ENCODE data around the gene IGDCC3. TPM values are rescaled to one million over a fixed set of nuclear protein-coding genes. Genes with fewer than 3 reads are reported as not detected.
A peak's percentile ranks its signal among the peaks of the same experiment; 100 is the strongest.

IGDCC3 gene
- polyA plus RNA-seq, 6 donors from 2014 or later, result not detected

DNA sequence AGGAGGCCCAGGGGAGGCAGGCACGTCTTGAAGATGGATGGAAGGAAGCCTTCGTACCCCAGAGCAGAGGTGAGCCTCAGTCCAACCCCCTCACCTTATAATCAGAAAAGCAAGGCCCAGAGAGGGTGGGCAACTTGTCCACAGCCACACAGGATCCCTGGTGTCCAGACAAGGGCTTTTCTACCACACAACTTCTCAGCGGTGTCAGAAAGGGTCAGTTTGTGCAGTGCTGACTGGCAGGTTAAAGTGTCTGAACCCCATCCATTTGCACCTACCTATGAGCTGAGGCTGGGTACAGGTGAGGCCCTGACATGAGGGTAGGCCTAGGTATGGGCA lies 8.6 kb downstream of the IGDCC3 start:
- peaks cover 0 to 4% (median 0%) of the 10 kb centered on the region in 3 donors for H3K4me1 Mint-ChIP-seq
- H3K9me3 Mint-ChIP-seq, result no peaks in the 10 kb centered on the region
- no peak overlapping the region for H3K27ac Mint-ChIP-seq
- ATAC-seq (ENCODE audit: low read depth in 2 of 2) (no peak), DNase-seq (no peak)
- no peaks in the 10 kb centered on the region for H3K36me3 Mint-ChIP-seq
- peaks cover 7 to 42% (median 20%) of the 10 kb centered on the region in 3 donors for H3K27me3 Mint-ChIP-seq
- no peak overlapping the region for H3K4me3 Mint-ChIP-seq

GRCh38 chr15:65368302-65369211 lies 9.2 kb downstream of the IGDCC3 start:
- no peaks in the 10 kb centered on the region for H3K36me3 Mint-ChIP-seq
- no peak for ATAC-seq (ENCODE audit: low read depth in 2 of 2)
- peaks cover 5 to 42% (median 16%) of the 10 kb centered on the region in 3 donors for H3K27me3 Mint-ChIP-seq
- DNase-seq, result no peak
- H3K4me1 Mint-ChIP-seq, result peaks cover 0 to 4% (median 0%) of the 10 kb centered on the region in 3 donors
- no peaks in the 10 kb centered on the region for H3K9me3 Mint-ChIP-seq
- no peak overlapping the region for H3K4me3 Mint-ChIP-seq
- peak overlapping the region in 1 of 6 donors; percentile 42 for H3K27ac Mint-ChIP-seq

GRCh38 chr15:65366122-65366892 lies 11.5 kb downstream of the IGDCC3 start:
- H3K4me3 Mint-ChIP-seq, result no peak overlapping the region
- H3K36me3 Mint-ChIP-seq, result no peaks in the 10 kb centered on the region
- peak overlapping the region in 2 of 6 donors; percentile 47 to 89 for H3K27ac Mint-ChIP-seq
- no peaks in the 10 kb centered on the region for H3K9me3 Mint-ChIP-seq
- DNase-seq (no peak), ATAC-seq (ENCODE audit: low read depth in 2 of 2) (no peak)
- peaks cover 0 to 47% (median 24%) of the 10 kb centered on the region in 3 donors for H3K27me3 Mint-ChIP-seq
- H3K4me1 Mint-ChIP-seq, result peaks cover 0 to 6% (median 4%) of the 10 kb centered on the region in 3 donors

DNA sequence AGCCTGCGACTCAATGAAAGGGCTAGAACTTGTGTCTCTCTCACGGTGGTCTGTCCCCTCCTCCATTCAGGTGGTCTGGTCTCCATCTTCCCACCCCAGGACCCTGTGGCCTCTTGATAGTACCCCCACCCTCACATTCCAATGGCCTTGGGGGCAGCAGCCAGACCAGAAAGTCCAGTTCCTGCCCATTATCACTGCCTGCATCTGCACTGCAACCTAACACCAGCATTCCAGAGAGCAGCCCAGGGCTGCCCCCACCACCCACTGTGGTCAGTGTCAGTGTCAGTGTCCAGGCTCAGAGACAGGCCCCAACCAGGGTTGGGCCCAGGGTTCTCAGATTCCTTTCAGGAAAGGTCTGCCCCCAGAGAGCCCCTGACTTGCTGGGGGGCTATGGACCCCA lies 12.6 kb downstream of the IGDCC3 start:
- DNase-seq (no peak), ATAC-seq (ENCODE audit: low read depth in 2 of 2) (no peak)
- Mint-ChIP-seq H3K27ac (no peak overlapping the region), H3K36me3 (no peaks in the 10 kb centered on the region), H3K4me1 (peaks cover 0 to 6% (median 4%) of the 10 kb centered on the region in 3 donors), H3K4me3 (no peak overlapping the region), H3K27me3 (peaks cover 3 to 51% (median 28%) of the 10 kb centered on the region in 3 donors), H3K9me3 (no peaks in the 10 kb centered on the region)

- no peaks in the 10 kb centered on the region for H3K36me3 Mint-ChIP-seq
- H3K27ac Mint-ChIP-seq, result no peak overlapping the region
- H3K9me3 Mint-ChIP-seq, result no peaks in the 10 kb centered on the region
- H3K4me3 Mint-ChIP-seq, result no peak overlapping the region
- ATAC-seq (ENCODE audit: low read depth in 2 of 2), result no peak
- no peak for DNase-seq
- H3K27me3 Mint-ChIP-seq, result peaks cover 16 to 58% (median 35%) of the 10 kb centered on the region in 3 donors
- peaks cover 0 to 6% (median 4%) of the 10 kb centered on the region in 3 donors for H3K4me1 Mint-ChIP-seq
These were observed 14.0 kb downstream of the IGDCC3 start for GRCh38 chr15:65363766-65364165.

DNA sequence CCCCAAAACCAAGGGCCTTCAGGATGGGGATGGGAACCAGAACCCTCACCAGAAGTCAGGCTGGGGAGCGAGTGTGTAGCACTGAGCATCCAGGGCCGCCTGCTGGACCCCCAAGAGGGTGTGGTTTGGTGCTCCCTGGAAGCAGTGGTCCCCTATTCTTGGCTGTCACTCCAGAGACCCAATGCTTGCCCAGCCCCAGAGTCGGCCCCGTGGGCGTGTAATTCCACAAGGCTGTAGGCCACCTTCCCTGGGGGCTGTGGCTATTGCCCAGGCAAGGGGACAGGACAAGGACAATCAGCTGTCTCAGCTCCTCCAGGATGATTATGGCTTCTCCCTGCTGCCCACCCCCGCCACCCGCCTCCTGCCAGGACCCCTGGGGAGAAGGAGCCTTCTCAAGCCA lies 14.5 kb downstream of the IGDCC3 start:
- Mint-ChIP-seq H3K27ac (no peak overlapping the region), H3K27me3 (peaks cover 16 to 60% (median 36%) of the 10 kb centered on the region in 3 donors), H3K4me3 (no peak overlapping the region), H3K36me3 (no peaks in the 10 kb centered on the region), H3K9me3 (no peaks in the 10 kb centered on the region), H3K4me1 (peaks cover 0 to 6% (median 4%) of the 10 kb centered on the region in 3 donors)
- ATAC-seq (ENCODE audit: low read depth in 2 of 2) (no peak), DNase-seq (no peak)

GRCh38 chr15:65362491-65362890 lies 15.3 kb downstream of the IGDCC3 start:
- H3K27me3 Mint-ChIP-seq, result peaks cover 20 to 65% (median 43%) of the 10 kb centered on the region in 3 donors
- DNase-seq (no peak), ATAC-seq (ENCODE audit: low read depth in 2 of 2) (no peak)
- H3K4me1 Mint-ChIP-seq, result peaks cover 0 to 6% (median 4%) of the 10 kb centered on the region in 3 donors
- H3K9me3 Mint-ChIP-seq, result no peaks in the 10 kb centered on the region
- no peaks in the 10 kb centered on the region for H3K36me3 Mint-ChIP-seq
- no peak overlapping the region for H3K4me3 Mint-ChIP-seq
- peak overlapping the region in 1 of 6 donors; percentile 63 for H3K27ac Mint-ChIP-seq

DNA sequence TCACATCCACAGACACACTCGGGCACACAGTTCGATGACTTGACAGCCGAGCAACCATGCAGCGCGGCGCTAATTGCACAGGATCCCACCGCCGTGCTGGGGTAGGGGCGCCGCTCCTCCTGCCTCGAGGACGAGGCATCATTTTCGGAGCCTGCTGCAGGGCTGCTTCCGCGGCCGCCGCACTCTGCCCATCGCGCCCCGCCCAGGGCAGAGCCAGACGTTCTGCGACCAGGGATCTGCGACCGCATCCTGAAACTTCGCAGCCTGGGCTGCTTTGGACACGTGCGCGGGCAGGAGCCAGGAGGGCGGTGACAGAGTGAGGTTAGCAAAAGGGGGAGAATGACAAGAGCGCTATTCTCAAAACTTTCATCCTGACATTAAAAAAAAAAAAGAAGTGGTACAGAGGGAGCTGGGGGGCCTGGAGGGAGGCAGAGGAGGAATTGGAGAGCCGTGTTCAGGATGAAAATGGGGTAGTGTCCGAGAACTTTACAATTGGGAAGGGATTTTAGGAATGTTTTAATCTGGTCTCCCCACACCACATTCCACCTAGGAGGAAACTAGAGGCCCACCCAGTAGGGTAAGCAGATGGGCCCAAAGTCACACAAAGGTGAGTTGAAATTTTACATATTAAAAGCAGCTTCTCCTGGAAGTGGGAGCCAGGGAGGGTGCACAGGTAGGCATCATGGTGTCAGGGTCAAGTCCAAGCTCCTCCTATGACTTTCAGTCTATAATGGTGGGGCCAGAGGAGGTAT lies 15.9 kb downstream of the IGDCC3 start:
- no peak overlapping the region for H3K27ac Mint-ChIP-seq
- H3K9me3 Mint-ChIP-seq, result no peaks in the 10 kb centered on the region
- H3K36me3 Mint-ChIP-seq, result no peaks in the 10 kb centered on the region
- ATAC-seq (ENCODE audit: low read depth in 2 of 2) (no peak), DNase-seq (no peak)
- H3K4me3 Mint-ChIP-seq, result no peak overlapping the region
- peaks cover 24 to 69% (median 49%) of the 10 kb centered on the region in 3 donors for H3K27me3 Mint-ChIP-seq
- H3K4me1 Mint-ChIP-seq, result peaks cover 0 to 6% (median 4%) of the 10 kb centered on the region in 3 donors

GRCh38 chr15:65360506-65360905 lies 17.3 kb downstream of the IGDCC3 start:
- Mint-ChIP-seq H3K36me3 (no peaks in the 10 kb centered on the region), H3K4me1 (peaks cover 5 to 12% (median 6%) of the 10 kb centered on the region in 3 donors), H3K9me3 (peaks cover 0 to 5% (median 0%) of the 10 kb centered on the region in 7 donors), H3K4me3 (no peak overlapping the region), H3K27ac (no peak overlapping the region), H3K27me3 (peaks cover 30 to 69% (median 61%) of the 10 kb centered on the region in 3 donors)
- ATAC-seq (ENCODE audit: low read depth in 2 of 2) (no peak), DNase-seq (no peak)

GRCh38 chr15:65355988-65356353 lies 21.8 kb downstream of the IGDCC3 start:
- DNase-seq, result no peak
- peaks cover 38 to 52% (median 44%) of the 10 kb centered on the region in 3 donors for H3K27me3 Mint-ChIP-seq

GRCh38 chr15:65355173-65355987 lies 22.4 kb downstream of the IGDCC3 start:
- no peak for ATAC-seq (ENCODE audit: low read depth in 2 of 2)
- Mint-ChIP-seq H3K27me3 (peaks cover 40 to 58% (median 44%) of the 10 kb centered on the region in 3 donors), H3K9me3 (peaks cover 2 to 38% (median 26%) of the 10 kb centered on the region in 7 donors), H3K36me3 (peaks cover 8% of the 10 kb centered on the region in 2 donors), H3K27ac (no peak overlapping the region), H3K4me3 (peak overlapping the region in 5 of 8 donors; percentile 6 to 64 (median 50)), H3K4me1 (peaks cover 5 to 7% (median 6%) of the 10 kb centered on the region in 3 donors)
- no peak for DNase-seq

More at GRCh38 chr15:65355988-65356353, 21.8 kb downstream of the IGDCC3 start:
- peak overlapping the region in 7 of 8 donors; percentile 6 to 71 (median 50) for H3K4me3 Mint-ChIP-seq
- ATAC-seq (ENCODE audit: low read depth in 2 of 2), result no peak
- peaks cover 2 to 33% (median 22%) of the 10 kb centered on the region in 7 donors for H3K9me3 Mint-ChIP-seq
- no peak overlapping the region for H3K27ac Mint-ChIP-seq
- H3K4me1 Mint-ChIP-seq, result peaks cover 5 to 7% (median 6%) of the 10 kb centered on the region in 3 donors
- peaks cover 5 to 8% of the 10 kb centered on the region in 2 donors for H3K36me3 Mint-ChIP-seq

DNA sequence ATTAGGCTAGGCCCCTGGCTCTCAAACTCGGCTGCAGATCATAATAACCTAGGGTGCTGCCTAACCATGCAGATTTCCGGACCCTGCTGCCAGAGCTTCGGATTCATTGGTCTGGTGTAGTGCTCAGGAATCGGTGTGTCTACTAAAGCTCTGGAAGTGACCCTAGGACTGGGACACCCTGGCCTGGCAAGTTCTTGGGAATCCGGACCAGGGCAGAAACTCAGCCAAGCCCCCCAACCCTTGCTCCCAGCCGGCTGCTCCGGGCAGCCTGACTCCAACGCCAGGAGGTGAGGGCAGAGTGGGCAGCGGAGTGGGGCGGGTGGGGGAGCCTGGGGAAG lies 23.0 kb downstream of the IGDCC3 start:
- peaks cover 5 to 7% (median 6%) of the 10 kb centered on the region in 3 donors for H3K4me1 Mint-ChIP-seq
- H3K9me3 Mint-ChIP-seq, result peaks cover 2 to 38% (median 27%) of the 10 kb centered on the region in 7 donors
- ATAC-seq (ENCODE audit: low read depth in 2 of 2) (no peak), DNase-seq (no peak)
- H3K4me3 Mint-ChIP-seq, result peak overlapping the region in 2 of 8 donors; percentile 5 to 12
- no peak overlapping the region for H3K27ac Mint-ChIP-seq
- peaks cover 8% of the 10 kb centered on the region in 2 donors for H3K36me3 Mint-ChIP-seq
- H3K27me3 Mint-ChIP-seq, result peaks cover 34 to 59% (median 44%) of the 10 kb centered on the region in 3 donors
